Measurements from ENCODE around the gene ATP8A2. TPM values are rescaled to one million over a fixed set of nuclear protein-coding genes. Genes with fewer than 3 reads are reported as not detected.

The ATP8A2 gene
- total RNA-seq, 1 experiment from 2014 or later = not detected

- H3K9me2 ChIP-seq (ENCODE audit: insufficient read depth) = no peaks in the 10 kb centered on the region
- no peaks in the 10 kb centered on the region for H3F3A ChIP-seq (ENCODE audit: insufficient read depth, low read depth)
- H2AFZ ChIP-seq = no peak overlapping the region
- CTCF ChIA-PET = no interaction called here
- no peak for DNase-seq
- POLR2A ChIA-PET (ENCODE audit: unreplicated experiment) = no interaction called here
- H3K4me1 ChIP-seq (replicated peaks; ENCODE audit: insufficient read depth) = no peaks in the 10 kb centered on the region
- no peaks in the 10 kb centered on the region for H3K36me3 ChIP-seq (ENCODE audit: low read depth)
- H3K27me3 ChIP-seq (ENCODE audit: insufficient read depth, low read depth) = peaks cover 72% of the 10 kb centered on the region
- intact Hi-C loops (cut with micrococcal nuclease; ENCODE audit: unreplicated experiment) = loop anchor here (10.0 kb wide), 1 partner anchor 755 kb away; the partner anchor contains the start of gene AMER2
- no peak overlapping the region for H3K4me2 ChIP-seq
- H4K20me1 ChIP-seq (ENCODE audit: insufficient read depth) = no peaks in the 10 kb centered on the region
- no TSS peak for BruUV-seq (replicated peaks)
- no peaks in the 10 kb centered on the region for H3K9me3 ChIP-seq (ENCODE audit: insufficient read depth, low read depth)
- H3K27ac ChIP-seq = no peak overlapping the region
- no peak for TF ChIP-seq CTCF (conservative IDR thresholded peaks at IDR 0.05)
- no peak for TF ChIP-seq EZH2 (IDR thresholded peaks at IDR 0.05; ENCODE audit: low read depth)
- H3K79me2 ChIP-seq (ENCODE audit: low read depth) = no peaks in the 10 kb centered on the region
- no peak overlapping the region for H3K4me3 ChIP-seq
Measured at GRCh38 chr13:25929816-25930215, 558.0 kb downstream of the ATP8A2 start.

- BruUV-seq (replicated peaks) = no TSS peak
- intact Hi-C loops (cut with micrococcal nuclease; ENCODE audit: unreplicated experiment) = loop anchor here (10.0 kb wide), 1 partner anchor 756 kb away; the partner anchor contains the start of gene AMER2
Measured at GRCh38 chr13:25930653-25931052, 558.9 kb downstream of the ATP8A2 start.

GRCh38 chr13:25932365-25932764, 560.6 kb downstream of the ATP8A2 start:
- Histone ChIP-seq H2AFZ (no peak overlapping the region), H4K20me1 (ENCODE audit: insufficient read depth) (no peaks in the 10 kb centered on the region; the same call in 1 of the 2 replicates), H3F3A (ENCODE audit: insufficient read depth, low read depth) (no peaks in the 10 kb centered on the region), H3K36me3 (ENCODE audit: low read depth) (no peaks in the 10 kb centered on the region), H3K9me2 (ENCODE audit: insufficient read depth) (no peaks in the 10 kb centered on the region), H3K27me3 (ENCODE audit: insufficient read depth, low read depth) (peaks cover 76% of the 10 kb centered on the region), H3K9me3 (ENCODE audit: insufficient read depth, low read depth) (no peaks in the 10 kb centered on the region), H3K79me2 (ENCODE audit: low read depth) (no peaks in the 10 kb centered on the region), H3K4me3 (no peak overlapping the region), H3K27ac (no peak overlapping the region), H3K4me1 (replicated peaks; ENCODE audit: insufficient read depth) (no peaks in the 10 kb centered on the region), H3K4me2 (no peak overlapping the region)
- no TSS peak for BruUV-seq (replicated peaks)
- intact Hi-C loops (cut with micrococcal nuclease; ENCODE audit: unreplicated experiment) = loop anchor here (10.0 kb wide), 1 partner anchor 758 kb away; the partner anchor contains the start of gene AMER2
- ChIA-PET POLR2A (ENCODE audit: unreplicated experiment) (no interaction called here), CTCF (no interaction called here)
- no peak for DNase-seq
- TF ChIP-seq EZH2 (IDR thresholded peaks at IDR 0.05; ENCODE audit: low read depth) (no peak), CTCF (conservative IDR thresholded peaks at IDR 0.05) (no peak)

More at GRCh38 chr13:25930653-25931052, 558.9 kb downstream of the ATP8A2 start:
- Histone ChIP-seq H3K9me2 (ENCODE audit: insufficient read depth) (no peaks in the 10 kb centered on the region), H3K27me3 (ENCODE audit: insufficient read depth, low read depth) (peaks cover 72% of the 10 kb centered on the region), H4K20me1 (ENCODE audit: insufficient read depth) (no peaks in the 10 kb centered on the region), H3K36me3 (ENCODE audit: low read depth) (no peaks in the 10 kb centered on the region), H3K4me2 (no peak overlapping the region), H3F3A (ENCODE audit: insufficient read depth, low read depth) (no peaks in the 10 kb centered on the region), H3K79me2 (ENCODE audit: low read depth) (no peaks in the 10 kb centered on the region), H3K4me1 (replicated peaks; ENCODE audit: insufficient read depth) (no peaks in the 10 kb centered on the region), H3K27ac (no peak overlapping the region), H2AFZ (no peak overlapping the region), H3K4me3 (no peak overlapping the region), H3K9me3 (ENCODE audit: insufficient read depth, low read depth) (no peaks in the 10 kb centered on the region)
- POLR2A ChIA-PET (ENCODE audit: unreplicated experiment) = no interaction called here
- CTCF ChIA-PET = no interaction called here
- no peak for TF ChIP-seq EZH2 (IDR thresholded peaks at IDR 0.05; ENCODE audit: low read depth)
- TF ChIP-seq CTCF (conservative IDR thresholded peaks at IDR 0.05) = no peak
- no peak for DNase-seq
